Stimulated activated naive CD4-positive, alpha-beta T cell treated with Interleukin-2 at 50 U/mL for 16 hours (primary cell): Measurements from ENCODE around the gene GCLC.

Experiments
- DNase-seq: peaks from one replicate; lab custom pipeline; 2025; lab: John Stamatoyannopoulos, UW

Gene GCLC

GRCh38 chr6:53524455-53524815, 20.5 kb downstream of the GCLC start:
- no peak for DNase-seq

- DNase-seq, result no peak
These were observed 21.1 kb downstream of the GCLC start for GRCh38 chr6:53523511-53524454.

GRCh38 chr6:53520320-53520928, 24.5 kb downstream of the GCLC start:
- no peak for DNase-seq

GRCh38 chr6:53518862-53519261, 26.0 kb downstream of the GCLC start:
- no peak for DNase-seq

GRCh38 chr6:53517021-53517420, 27.9 kb downstream of the GCLC start:
- no peak for DNase-seq

GRCh38 chr6:53514677-53515076, 30.2 kb downstream of the GCLC start:
- DNase-seq, result no peak

- no peak for DNase-seq
These were observed 31.4 kb downstream of the GCLC start for GRCh38 chr6:53513519-53513966.

- DNase-seq, result no peak
These were observed 31.8 kb downstream of the GCLC start for GRCh38 chr6:53513056-53513455.

GRCh38 chr6:53512626-53513025, 32.3 kb downstream of the GCLC start:
- no peak for DNase-seq

- DNase-seq, result no peak
These were observed 34.2 kb downstream of the GCLC start for GRCh38 chr6:53510746-53511145.

- no peak for DNase-seq
These were observed 38.0 kb downstream of the GCLC start for GRCh38 chr6:53506872-53507271.

- DNase-seq, result no peak
These were observed 40.4 kb downstream of the GCLC start for GRCh38 chr6:53504512-53504911.

GRCh38 chr6:53503060-53503459, 41.8 kb downstream of the GCLC start:
- no peak for DNase-seq

GRCh38 chr6:53501432-53501831, 43.5 kb downstream of the GCLC start:
- no peak for DNase-seq

GRCh38 chr6:53500095-53500494, 44.8 kb downstream of the GCLC start:
- DNase-seq, result no peak

- DNase-seq, result no peak
These were observed 45.8 kb downstream of the GCLC start for GRCh38 chr6:53499094-53499493.

GRCh38 chr6:53498649-53499048, 46.3 kb downstream of the GCLC start:
- no peak for DNase-seq

GRCh38 chr6:53497905-53498304, 47.0 kb downstream of the GCLC start:
- DNase-seq, result no peak

GRCh38 chr6:53496797-53497375, 48.0 kb downstream of the GCLC start:
- no peak for DNase-seq

- no peak for DNase-seq
These were observed 49.1 kb downstream of the GCLC start for GRCh38 chr6:53495506-53496499.

- DNase-seq, result no peak
These were observed 50.8 kb downstream of the GCLC start for GRCh38 chr6:53494076-53494475.

GRCh38 chr6:53493635-53494025, 51.3 kb downstream of the GCLC start:
- DNase-seq, result no peak
